ENCODE data around the gene DUX4. TPM values are rescaled to one million over a fixed set of nuclear protein-coding genes. Genes with fewer than 3 reads are reported as not detected.
A peak's percentile ranks its signal among the peaks of the same experiment; 100 is the strongest.
"Not testable (repeated sequence)": the region's sequence is repeated elsewhere in the genome, so short reads cannot be mapped to it uniquely, and the experiment has no call there.

Gene DUX4
- total and polyA plus RNA-seq, 9 of the 15 experiments (the other 6 are each of a cell fraction or from before 2014, with no cell fraction given), result not detected

DNA sequence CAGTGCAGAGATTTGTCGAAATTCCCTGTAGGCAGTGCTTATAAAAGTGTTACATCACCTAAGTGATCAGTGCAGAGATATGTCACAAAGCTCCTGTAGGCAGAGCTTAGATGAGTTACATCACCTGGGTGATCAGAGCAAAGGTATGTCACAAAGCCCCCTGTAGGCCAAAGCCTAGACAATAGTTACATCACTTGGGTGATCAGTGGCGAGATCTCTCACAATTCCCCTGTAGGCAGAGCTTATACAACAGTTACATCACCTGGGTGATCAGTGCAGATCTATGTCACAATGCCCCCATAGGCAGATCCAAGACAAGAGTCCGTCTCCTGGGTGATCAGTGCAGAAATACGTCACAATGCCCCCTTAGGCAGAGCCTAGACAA lies 5.0 kb downstream of the DUX4 start:
- H3K4me3 ChIP-seq; H3K79me2 ChIP-seq (ENCODE audit: control insufficient read depth, insufficient read depth, low read length); in situ Hi-C loops (cut with MboI); H3K27ac ChIP-seq (ENCODE audit: extremely low read depth, low read depth, low read length); H4K20me1 ChIP-seq (replicated peaks; ENCODE audit: control insufficient read depth, insufficient read depth, low read length); H2AFZ ChIP-seq (ENCODE audit: low read depth, low read length); CTCF ChIA-PET (ENCODE audit: low intra/inter-chr PET ratio); intact Hi-C loops (cut with micrococcal nuclease); ATAC-seq; H3K9ac ChIP-seq (ENCODE audit: insufficient read depth in 1 of 2, low read depth in 2 of 2, low read length in 2 of 2); H3K4me1 ChIP-seq (replicated peaks in 1 of 2; ENCODE audit: control insufficient read depth in 2 of 2, insufficient read depth in 2 of 2, low read length in 2 of 2); H3K9me1 ChIP-seq (ENCODE audit: control insufficient read depth, insufficient read depth, low read length); FAIRE-seq; H3K4me2 ChIP-seq (ENCODE audit: insufficient read depth, low read length); DNase-seq (ENCODE audit: extremely low read depth in 1 of 4, low spot score in 3 of 4); H3K27me3 ChIP-seq (ENCODE audit: control insufficient read depth in 2 of 2, insufficient read depth in 2 of 2, low read length in 2 of 2); BruUV-seq (replicated peaks); H3K36me3 ChIP-seq (ENCODE audit: control insufficient read depth, insufficient read depth, low read length); H3K9me3 ChIP-seq (replicated peaks; ENCODE audit: control insufficient read depth, insufficient read depth, low read depth, low read length); POLR2A ChIA-PET: not testable (repeated sequence)
- 0% methylated on average over 2 of the region's 4 CpGs for WGBS (ENCODE audit: insufficient coverage, low coverage, missing lambda C conversion rate)

DNA sequence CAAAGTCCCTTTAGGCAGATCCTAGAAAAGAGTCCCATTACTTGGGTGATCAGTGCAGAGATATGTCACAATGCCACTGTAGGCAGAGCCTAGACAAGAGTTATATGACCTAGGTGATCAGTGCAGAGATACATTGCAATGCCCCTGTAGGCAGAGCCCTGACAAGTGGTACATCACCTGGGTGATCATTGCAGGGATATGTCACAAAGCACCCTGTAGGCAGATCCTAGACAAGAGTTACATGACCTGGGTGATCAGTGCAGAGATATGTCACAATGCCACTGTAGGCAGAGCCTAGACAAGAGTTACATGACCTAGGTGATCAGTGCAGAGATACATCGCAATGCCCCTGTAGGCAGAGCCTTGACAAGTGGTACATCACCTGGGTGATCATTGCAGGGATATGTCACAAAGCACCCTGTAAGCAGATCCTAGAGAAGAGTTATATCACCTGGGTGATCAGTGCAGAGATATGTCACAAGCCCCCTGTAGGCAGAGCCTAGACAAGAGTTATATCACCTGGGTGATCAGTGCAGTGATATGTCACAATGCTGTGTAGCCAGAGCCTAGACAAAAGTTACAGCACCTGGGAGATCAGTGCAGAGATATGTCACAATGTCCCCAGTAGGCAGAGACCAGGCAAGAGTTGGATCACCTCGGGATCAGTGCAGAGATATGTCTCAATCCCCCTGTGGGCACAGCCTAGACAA lies 5.6 kb downstream of the DUX4 start:
- intact Hi-C loops (cut with micrococcal nuclease); H2AFZ ChIP-seq (ENCODE audit: low read depth, low read length); H3K9me3 ChIP-seq (replicated peaks; ENCODE audit: control insufficient read depth, insufficient read depth, low read depth, low read length); H3K9me1 ChIP-seq (ENCODE audit: control insufficient read depth, insufficient read depth, low read length); POLR2A ChIA-PET; H3K4me3 ChIP-seq; H3K4me1 ChIP-seq (replicated peaks in 1 of 2; ENCODE audit: control insufficient read depth in 2 of 2, insufficient read depth in 2 of 2, low read length in 2 of 2); H4K20me1 ChIP-seq (replicated peaks; ENCODE audit: control insufficient read depth, insufficient read depth, low read length); H3K27ac ChIP-seq (ENCODE audit: extremely low read depth, low read depth, low read length); H3K79me2 ChIP-seq (ENCODE audit: control insufficient read depth, insufficient read depth, low read length); H3K4me2 ChIP-seq (ENCODE audit: insufficient read depth, low read length); BruUV-seq (replicated peaks); CTCF ChIA-PET (ENCODE audit: low intra/inter-chr PET ratio); H3K27me3 ChIP-seq (ENCODE audit: control insufficient read depth in 2 of 2, insufficient read depth in 2 of 2, low read length in 2 of 2); in situ Hi-C loops (cut with MboI); H3K36me3 ChIP-seq (ENCODE audit: control insufficient read depth, insufficient read depth, low read length); DNase-seq (ENCODE audit: extremely low read depth in 1 of 4, low spot score in 3 of 4); FAIRE-seq; H3K9ac ChIP-seq (ENCODE audit: insufficient read depth in 1 of 2, low read depth in 2 of 2, low read length in 2 of 2): not testable (repeated sequence)
- no CpG with 5 or more reads among the region's 2 CpGs for WGBS (ENCODE audit: insufficient coverage, low coverage, missing lambda C conversion rate)
- ATAC-seq, result peak; percentile 80

DNA sequence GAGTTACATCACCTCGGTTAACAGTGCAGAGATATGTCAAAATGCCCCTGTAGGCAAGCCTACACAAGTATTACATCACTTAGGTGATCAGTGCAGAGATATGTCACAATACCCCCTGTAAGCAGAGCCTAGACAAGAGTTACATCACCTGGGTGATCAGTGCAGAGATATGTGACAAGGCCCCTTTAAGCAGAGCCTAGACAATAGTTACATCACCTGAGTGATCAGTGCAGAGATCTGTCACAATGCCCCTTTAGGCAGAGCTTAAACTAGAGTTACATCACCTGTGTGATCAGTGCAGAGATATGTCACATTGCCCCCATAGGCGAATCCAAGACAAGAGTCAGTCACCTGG lies 6.1 kb downstream of the DUX4 start:
- H3K4me3 ChIP-seq; FAIRE-seq; H3K9me1 ChIP-seq (ENCODE audit: control insufficient read depth, insufficient read depth, low read length); H4K20me1 ChIP-seq (replicated peaks; ENCODE audit: control insufficient read depth, insufficient read depth, low read length); in situ Hi-C loops (cut with MboI); CTCF ChIA-PET (ENCODE audit: low intra/inter-chr PET ratio); POLR2A ChIA-PET; H3K4me2 ChIP-seq (ENCODE audit: insufficient read depth, low read length); H3K9ac ChIP-seq (ENCODE audit: insufficient read depth in 1 of 2, low read depth in 2 of 2, low read length in 2 of 2); H3K27ac ChIP-seq (ENCODE audit: extremely low read depth, low read depth, low read length); BruUV-seq (replicated peaks); H3K79me2 ChIP-seq (ENCODE audit: control insufficient read depth, insufficient read depth, low read length); H3K27me3 ChIP-seq (ENCODE audit: control insufficient read depth in 2 of 2, insufficient read depth in 2 of 2, low read length in 2 of 2); H3K4me1 ChIP-seq (replicated peaks in 1 of 2; ENCODE audit: control insufficient read depth in 2 of 2, insufficient read depth in 2 of 2, low read length in 2 of 2); H2AFZ ChIP-seq (ENCODE audit: low read depth, low read length); H3K9me3 ChIP-seq (replicated peaks; ENCODE audit: control insufficient read depth, insufficient read depth, low read depth, low read length); DNase-seq (ENCODE audit: extremely low read depth in 1 of 4, low spot score in 3 of 4); H3K36me3 ChIP-seq (ENCODE audit: control insufficient read depth, insufficient read depth, low read length); intact Hi-C loops (cut with micrococcal nuclease): not testable (repeated sequence)
- whole genome bisulfite sequencing (ENCODE audit: insufficient coverage, low coverage, missing lambda C conversion rate), result 7% methylated on average over 1 of the region's 2 CpGs
- peak; percentile 61 for ATAC-seq

DNA sequence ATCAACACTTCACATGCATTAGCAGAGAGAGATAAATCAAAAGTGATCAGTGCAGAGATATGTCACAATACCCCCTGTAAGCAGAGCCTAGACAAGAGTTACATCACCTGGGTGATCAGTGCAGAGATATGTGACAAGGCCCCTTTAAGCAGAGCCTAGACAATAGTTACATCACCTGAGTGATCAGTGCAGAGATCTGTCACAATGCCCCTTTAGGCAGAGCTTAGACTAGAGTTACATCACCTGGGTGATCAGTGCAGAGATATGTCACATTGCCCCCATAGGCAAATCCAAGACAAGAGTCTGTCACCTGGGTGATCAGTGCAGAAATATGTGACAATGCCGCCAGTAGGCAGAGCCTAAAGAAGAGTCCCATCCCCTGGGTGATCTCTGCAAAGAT lies 7.4 kb downstream of the DUX4 start:
- H3K9me1 ChIP-seq (ENCODE audit: control insufficient read depth, insufficient read depth, low read length); in situ Hi-C loops (cut with MboI); intact Hi-C loops (cut with micrococcal nuclease); BruUV-seq (replicated peaks); FAIRE-seq; H3K4me3 ChIP-seq; H3K4me2 ChIP-seq (ENCODE audit: insufficient read depth, low read length); H3K4me1 ChIP-seq (replicated peaks in 1 of 2; ENCODE audit: control insufficient read depth in 2 of 2, insufficient read depth in 2 of 2, low read length in 2 of 2); H2AFZ ChIP-seq (ENCODE audit: low read depth, low read length); H3K27ac ChIP-seq (ENCODE audit: extremely low read depth, low read depth, low read length); H3K36me3 ChIP-seq (ENCODE audit: control insufficient read depth, insufficient read depth, low read length); H3K79me2 ChIP-seq (ENCODE audit: control insufficient read depth, insufficient read depth, low read length); CTCF ChIA-PET (ENCODE audit: low intra/inter-chr PET ratio); H3K27me3 ChIP-seq (ENCODE audit: control insufficient read depth in 2 of 2, insufficient read depth in 2 of 2, low read length in 2 of 2); H3K9me3 ChIP-seq (replicated peaks; ENCODE audit: control insufficient read depth, insufficient read depth, low read depth, low read length); POLR2A ChIA-PET; H3K9ac ChIP-seq (ENCODE audit: insufficient read depth in 1 of 2, low read depth in 2 of 2, low read length in 2 of 2); H4K20me1 ChIP-seq (replicated peaks; ENCODE audit: control insufficient read depth, insufficient read depth, low read length); DNase-seq (ENCODE audit: extremely low read depth in 1 of 4, low spot score in 3 of 4): not testable (repeated sequence)
- 0 out of 3 replicates have a peak, but pooled peaks have one; percentile 35 for ATAC-seq
- 0% methylated on average over 1 of the region's 1 CpG for WGBS (ENCODE audit: insufficient coverage, low coverage, missing lambda C conversion rate)

Data from K562 (cell line).